ENCODE results near the gene RPL27.

DNA sequence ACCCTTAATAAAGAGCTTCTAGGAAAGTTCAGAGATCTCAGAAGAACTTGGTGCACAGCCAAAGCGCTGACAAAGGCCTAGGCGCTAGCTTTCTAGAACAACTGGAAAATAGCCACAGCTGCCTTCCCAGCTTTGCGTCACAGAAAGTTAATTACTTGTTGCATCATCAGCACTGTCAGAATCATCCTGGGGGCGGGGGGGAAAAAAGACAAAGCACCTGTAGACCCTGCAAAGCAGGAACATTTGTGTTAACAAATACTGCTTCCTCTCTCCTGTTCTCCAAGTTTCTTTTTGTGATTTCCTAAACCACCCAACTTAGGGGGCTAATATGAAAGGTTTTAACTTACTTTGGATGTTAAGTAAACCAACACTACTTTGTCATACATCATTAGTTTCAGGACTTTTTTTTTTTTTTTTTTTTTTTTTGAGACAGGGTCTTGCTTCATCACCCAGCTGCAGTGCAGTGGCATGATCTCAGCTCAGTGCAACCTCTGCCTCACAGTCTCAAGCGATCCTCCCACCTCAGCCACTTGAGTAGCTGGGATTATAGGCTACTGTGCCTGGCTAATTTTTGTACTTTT lies 29.1 kb upstream of the RPL27 start:
- TF ChIP-seq EZH2 (IDR thresholded peaks at IDR 0.05; ENCODE audit: borderline replicate concordance, low read depth, low read length, severe bottlenecking) = no peak
- TF ChIP-seq, protein P1, sequence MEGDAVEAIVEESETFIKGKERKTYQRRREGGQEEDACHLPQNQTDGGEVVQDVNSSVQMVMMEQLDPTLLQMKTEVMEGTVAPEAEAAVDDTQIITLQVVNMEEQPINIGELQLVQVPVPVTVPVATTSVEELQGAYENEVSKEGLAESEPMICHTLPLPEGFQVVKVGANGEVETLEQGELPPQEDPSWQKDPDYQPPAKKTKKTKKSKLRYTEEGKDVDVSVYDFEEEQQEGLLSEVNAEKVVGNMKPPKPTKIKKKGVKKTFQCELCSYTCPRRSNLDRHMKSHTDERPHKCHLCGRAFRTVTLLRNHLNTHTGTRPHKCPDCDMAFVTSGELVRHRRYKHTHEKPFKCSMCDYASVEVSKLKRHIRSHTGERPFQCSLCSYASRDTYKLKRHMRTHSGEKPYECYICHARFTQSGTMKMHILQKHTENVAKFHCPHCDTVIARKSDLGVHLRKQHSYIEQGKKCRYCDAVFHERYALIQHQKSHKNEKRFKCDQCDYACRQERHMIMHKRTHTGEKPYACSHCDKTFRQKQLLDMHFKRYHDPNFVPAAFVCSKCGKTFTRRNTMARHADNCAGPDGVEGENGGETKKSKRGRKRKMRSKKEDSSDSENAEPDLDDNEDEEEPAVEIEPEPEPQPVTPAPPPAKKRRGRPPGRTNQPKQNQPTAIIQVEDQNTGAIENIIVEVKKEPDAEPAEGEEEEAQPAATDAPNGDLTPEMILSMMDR (IDR thresholded peaks at IDR 0.05; ENCODE audit: borderline replicate concordance, extremely low read depth, low read length, poor library complexity, severe bottlenecking) = no peak
